ENCODE results near the gene SCML2. TPM values are rescaled to one million over a fixed set of nuclear protein-coding genes. Genes with fewer than 3 reads are reported as not detected.

The SCML2 gene
- total RNA-seq, 4 donors from 2014 or later = 1.3 to 3.7 (median 1.4) TPM

DNA sequence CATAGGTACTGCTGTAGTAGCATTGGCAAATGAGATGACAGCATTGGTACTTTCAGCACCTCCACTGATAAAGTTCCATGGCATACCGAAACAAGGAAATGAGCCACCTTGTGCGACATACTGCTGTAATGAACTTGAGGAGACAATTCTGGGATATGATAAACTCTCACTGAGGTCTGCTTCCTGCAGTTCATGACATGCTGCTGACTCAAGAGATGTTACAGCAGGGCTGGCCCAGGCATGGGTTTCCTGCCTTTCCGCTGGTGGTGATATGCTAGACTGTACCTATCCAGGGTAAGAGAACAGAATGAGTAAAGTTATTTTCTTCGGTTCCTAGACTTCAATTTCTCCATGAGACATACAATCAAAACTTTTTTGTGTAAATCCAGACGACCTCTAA lies 150.9 kb downstream of the SCML2 start:
- Histone ChIP-seq H3K9me3 (no peaks in the 10 kb centered on the region), H3K4me1 (no peaks in the 10 kb centered on the region), H3K4me3 (no peak overlapping the region), H3K27me3 (no peaks in the 10 kb centered on the region), H3K36me3 (no peaks in the 10 kb centered on the region), H3K27ac (no peak overlapping the region)
- 69 to 72% methylated on average over 3 to 5 of the region's 5 CpGs for WGBS, 2 donors (ENCODE audit: low coverage in 1 of 2)
- ATAC-seq = no peak
- TF ChIP-seq POLR2AphosphoS5 (IDR thresholded peaks at IDR 0.05) (no peak), POLR2A (IDR thresholded peaks at IDR 0.05) (no peak), CTCF (IDR thresholded peaks at IDR 0.05) (no peak), EP300 (IDR thresholded peaks at IDR 0.05) (no peak)

DNA sequence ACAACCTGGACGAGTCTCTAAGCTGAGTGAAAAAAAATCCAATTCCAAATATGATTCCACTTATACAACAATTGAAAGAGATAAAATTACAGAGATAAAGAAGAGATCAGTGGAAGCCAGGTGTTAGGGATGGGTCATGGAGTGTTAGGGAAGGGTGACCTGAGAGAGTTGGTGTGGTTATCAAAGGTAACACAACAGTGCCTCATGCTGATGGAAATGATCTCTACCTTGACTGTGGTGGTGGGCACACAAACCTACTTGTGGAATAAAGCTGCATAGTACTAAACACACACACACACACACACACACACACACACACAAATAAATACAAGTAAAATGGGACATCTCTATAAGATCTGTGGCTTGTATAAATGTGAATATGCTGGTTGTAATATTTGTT lies 159.8 kb downstream of the SCML2 start:
- no peak for TF ChIP-seq CTCF (IDR thresholded peaks at IDR 0.05)
- TF ChIP-seq EP300 (IDR thresholded peaks at IDR 0.05) = no peak
- no peak for TF ChIP-seq POLR2AphosphoS5 (IDR thresholded peaks at IDR 0.05)
- no peak for TF ChIP-seq POLR2A (IDR thresholded peaks at IDR 0.05)
- no peak for ATAC-seq
- WGBS, 2 donors (ENCODE audit: low coverage in 1 of 2) = 33% methylated on average over 1 of the region's 1 CpG

More for the DNA sequence above, 159.8 kb downstream of the SCML2 start:
- Histone ChIP-seq H3K27ac (no peak overlapping the region), H3K27me3 (no peaks in the 10 kb centered on the region), H3K4me1 (no peaks in the 10 kb centered on the region), H3K9me3 (no peaks in the 10 kb centered on the region), H3K36me3 (no peaks in the 10 kb centered on the region), H3K4me3 (no peak overlapping the region)

Small RNA genes lying within 50 kb of the gene (small RNA-seq; reads per million reads assigned to genes)
- gene RF00019 (0 reads per million in 4 donors), gene TMSB10P2 (0 reads per million in 4 donors)

Other genes starting within 250 kb of the SCML2 start
- not detected for gene BEND2, start 133.8 kb downstream of the SCML2 start, total RNA-seq
- 1 to 10 TPM; 5.3 to 9.7 (median 8.6) TPM for gene CDKL5, start 70.9 kb upstream of the SCML2 start, total RNA-seq

All from gastroesophageal sphincter (tissue), 4 donors.